Upper lobe of right lung (tissue), 1 donor: ENCODE data around the gene HIGD1A. TPM values are rescaled to one million over a fixed set of nuclear protein-coding genes. Genes with fewer than 3 reads are reported as not detected.

Source experiments
- ATAC-seq: fragments of 200-7000 bp; cut with Tn5 transposase; one replicate; pipeline ENCODE4 v1.9.1; 2020; ENCODE audit warnings: mild to moderate bottlenecking, moderate library complexity
- DNase-seq: peaks from one replicate; pipeline ENCODE4 v3.0.0-alpha.2; 2020
- H3K27ac ChIP-seq: fragments of 200-600 bp; one replicate; pipeline ENCODE4 v1.8.0; 2022
- H3K27me3 ChIP-seq: fragments of 200-600 bp; one replicate; pipeline ENCODE4 v1.8.0; 2022; ENCODE audit warnings: mild to moderate bottlenecking
- H3K36me3 ChIP-seq: fragments of 200-600 bp; one replicate; pipeline ENCODE4 v1.8.0; 2022
- H3K4me1 ChIP-seq: fragments of 200-600 bp; one replicate; pipeline ENCODE4 v1.8.0; 2022
- H3K4me3 ChIP-seq: fragments of 200-600 bp; one replicate; pipeline ENCODE4 v1.8.0; 2022; ENCODE audit warnings: mild to moderate bottlenecking
- H3K9me3 ChIP-seq: fragments of 200-600 bp; one replicate; pipeline ENCODE4 v1.8.0; 2022
- intact Hi-C: fragments of 100-400 bp; cut with DNase I; formaldehyde crosslinking; loops from one replicate; pipeline ENCODE4 v1.11.0; 2022
- total RNA-seq: library from RNA; stranded (reverse); fragmentation: NEBNext Ultra II Directional; extraction: Animal tissue kit (Norgen Biotek cat#: 25700); gene quantifications from one replicate; pipeline ENCODE4 v1.2.1, GENCODE V29; 2021
- TF ChIP-seq, protein P1 (sequence below): fragments of 200-600 bp; IDR thresholded peaks from one replicate; pipeline ENCODE4 v1.8.0; 2022; ENCODE audit warnings: antibody characterized with exemption
- donor health status: DM: no; HTN: yes; CAD: no; lungs with severe emphysema.

The HIGD1A gene
- total RNA-seq, 1 donor from 2014 or later, result 79.7 TPM

DNA sequence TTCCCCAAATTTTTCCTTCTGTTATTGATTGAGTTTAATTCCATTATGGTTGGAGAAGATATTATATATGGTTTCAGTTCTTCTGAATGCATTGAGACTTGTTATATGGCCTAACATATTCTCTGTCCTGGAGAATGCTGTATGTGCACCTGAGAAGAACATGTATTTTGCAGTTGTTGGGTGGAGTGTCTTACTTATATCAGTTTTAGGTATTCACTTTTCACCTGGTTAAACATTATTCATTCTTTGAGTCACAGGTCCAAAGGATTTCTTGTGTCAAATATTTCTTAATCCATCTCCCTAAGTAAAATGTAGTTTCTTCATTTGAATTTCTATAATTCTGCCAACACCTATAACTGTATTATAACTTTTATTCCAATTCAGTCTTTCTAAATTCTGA is 22.7 kb upstream of the HIGD1A start:
- no peak for DNase-seq
- no peaks in the 10 kb centered on the region for H3K27me3 ChIP-seq
- H3K27ac ChIP-seq, result no peak overlapping the region
- peaks cover 3% of the 10 kb centered on the region for H3K4me1 ChIP-seq
- TF ChIP-seq, protein P1, sequence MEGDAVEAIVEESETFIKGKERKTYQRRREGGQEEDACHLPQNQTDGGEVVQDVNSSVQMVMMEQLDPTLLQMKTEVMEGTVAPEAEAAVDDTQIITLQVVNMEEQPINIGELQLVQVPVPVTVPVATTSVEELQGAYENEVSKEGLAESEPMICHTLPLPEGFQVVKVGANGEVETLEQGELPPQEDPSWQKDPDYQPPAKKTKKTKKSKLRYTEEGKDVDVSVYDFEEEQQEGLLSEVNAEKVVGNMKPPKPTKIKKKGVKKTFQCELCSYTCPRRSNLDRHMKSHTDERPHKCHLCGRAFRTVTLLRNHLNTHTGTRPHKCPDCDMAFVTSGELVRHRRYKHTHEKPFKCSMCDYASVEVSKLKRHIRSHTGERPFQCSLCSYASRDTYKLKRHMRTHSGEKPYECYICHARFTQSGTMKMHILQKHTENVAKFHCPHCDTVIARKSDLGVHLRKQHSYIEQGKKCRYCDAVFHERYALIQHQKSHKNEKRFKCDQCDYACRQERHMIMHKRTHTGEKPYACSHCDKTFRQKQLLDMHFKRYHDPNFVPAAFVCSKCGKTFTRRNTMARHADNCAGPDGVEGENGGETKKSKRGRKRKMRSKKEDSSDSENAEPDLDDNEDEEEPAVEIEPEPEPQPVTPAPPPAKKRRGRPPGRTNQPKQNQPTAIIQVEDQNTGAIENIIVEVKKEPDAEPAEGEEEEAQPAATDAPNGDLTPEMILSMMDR, result no peak
- H3K36me3 ChIP-seq, result no peaks in the 10 kb centered on the region
- no peak for ATAC-seq
- no peaks in the 10 kb centered on the region for H3K9me3 ChIP-seq
- intact Hi-C loops, result no loop called here
- H3K4me3 ChIP-seq, result no peak overlapping the region

DNA sequence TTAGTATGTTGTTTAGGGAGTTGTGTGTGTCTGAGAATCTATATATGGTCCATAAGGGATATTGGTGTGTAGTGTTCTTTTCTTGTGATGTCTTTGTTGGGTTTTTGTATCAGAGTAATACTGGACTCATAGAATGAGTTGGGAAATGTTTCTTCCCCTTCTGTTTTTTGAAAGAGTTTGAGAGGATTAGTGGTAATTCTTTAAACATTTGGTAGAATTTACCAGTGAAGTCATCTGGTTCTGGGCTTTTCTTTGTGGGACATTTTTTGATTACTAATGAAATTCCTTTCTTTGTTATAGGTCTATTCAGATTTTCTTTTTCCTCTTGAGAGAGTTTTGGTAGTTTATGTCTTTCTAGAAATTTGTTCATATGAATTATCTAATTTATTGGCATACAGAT is 21.9 kb upstream of the HIGD1A start:
- Histone ChIP-seq H3K27ac (no peak overlapping the region), H3K9me3 (no peaks in the 10 kb centered on the region), H3K27me3 (no peaks in the 10 kb centered on the region), H3K36me3 (no peaks in the 10 kb centered on the region), H3K4me1 (peaks cover 3% of the 10 kb centered on the region), H3K4me3 (no peak overlapping the region)
- ATAC-seq, result no peak
- DNase-seq, result no peak
- intact Hi-C loops, result no loop called here
- TF ChIP-seq, protein P1, result no peak

DNA sequence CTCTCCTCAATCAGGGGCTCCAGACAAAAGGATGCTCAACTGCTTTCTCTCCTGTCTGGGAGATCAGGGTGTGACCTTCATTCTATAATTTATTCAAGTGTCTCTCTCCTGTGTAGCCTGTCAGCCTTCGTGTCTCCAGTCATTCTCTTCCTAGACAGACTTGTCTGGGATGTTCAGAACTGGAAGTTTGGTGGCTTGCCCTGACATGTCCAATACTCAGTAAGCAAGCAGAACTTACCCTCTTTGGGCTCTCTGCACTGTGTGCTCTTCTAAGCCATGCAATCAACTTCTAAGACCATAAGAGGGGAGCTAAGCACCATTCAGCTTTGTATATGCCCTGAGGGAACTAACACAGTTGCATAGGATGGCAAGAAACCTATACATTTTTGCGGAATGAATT is 19.1 kb upstream of the HIGD1A start:
- H3K4me3 ChIP-seq, result no peak overlapping the region
- H3K36me3 ChIP-seq, result no peaks in the 10 kb centered on the region
- no peaks in the 10 kb centered on the region for H3K27me3 ChIP-seq
- no peak for DNase-seq
- no peak for ATAC-seq
- H3K9me3 ChIP-seq, result no peaks in the 10 kb centered on the region
- intact Hi-C loops, result no loop called here
- TF ChIP-seq, protein P1, result no peak
- no peak overlapping the region for H3K27ac ChIP-seq
- peaks cover 3% of the 10 kb centered on the region for H3K4me1 ChIP-seq

DNA sequence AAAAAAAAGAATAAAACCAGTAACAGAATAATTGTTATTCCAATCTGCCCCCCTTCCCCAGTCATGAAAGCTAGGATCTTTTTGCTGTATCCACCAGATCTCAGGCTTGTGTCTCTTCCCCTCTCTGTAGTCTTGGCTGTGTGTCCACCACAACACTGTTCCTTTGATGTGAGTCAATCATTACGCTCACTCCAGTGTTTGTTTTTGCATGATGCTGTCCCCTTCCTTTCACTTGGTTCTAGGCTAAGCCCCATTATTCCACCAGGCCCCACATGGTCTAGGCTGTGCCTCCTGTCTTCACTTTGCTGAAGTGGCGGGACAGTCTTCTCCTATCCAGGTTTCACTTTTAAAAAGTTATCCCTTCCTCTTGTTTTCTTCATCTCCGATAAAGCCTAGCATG is 18.5 kb upstream of the HIGD1A start:
- Histone ChIP-seq H3K36me3 (no peaks in the 10 kb centered on the region), H3K4me1 (peaks cover 3% of the 10 kb centered on the region), H3K9me3 (no peaks in the 10 kb centered on the region), H3K27ac (no peak overlapping the region), H3K4me3 (no peak overlapping the region), H3K27me3 (no peaks in the 10 kb centered on the region)
- intact Hi-C loops, result no loop called here
- no peak for ATAC-seq
- DNase-seq, result no peak
- TF ChIP-seq, protein P1, result no peak

DNA sequence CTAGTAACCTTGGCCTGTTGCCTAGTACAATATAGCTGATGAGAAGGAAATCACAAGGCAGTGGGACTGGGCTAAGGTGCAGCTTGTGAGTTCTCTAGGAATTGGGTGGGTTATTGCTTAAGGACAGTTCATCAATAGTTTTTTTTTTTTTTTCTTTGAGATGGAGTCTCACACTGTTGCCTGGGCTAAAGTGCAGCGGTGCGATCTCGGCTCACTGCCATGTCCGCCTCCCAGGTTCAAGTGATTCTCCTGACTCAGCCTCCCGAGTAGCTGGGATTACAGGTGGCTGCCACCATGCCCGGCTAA is 16.4 kb upstream of the HIGD1A start:
- ATAC-seq, result no peak
- intact Hi-C loops, result no loop called here
- TF ChIP-seq, protein P1, result no peak
- DNase-seq, result no peak
- no peaks in the 10 kb centered on the region for H3K27me3 ChIP-seq
- no peaks in the 10 kb centered on the region for H3K36me3 ChIP-seq
- H3K4me1 ChIP-seq, result peaks cover 3% of the 10 kb centered on the region
- no peaks in the 10 kb centered on the region for H3K9me3 ChIP-seq
- H3K27ac ChIP-seq, result no peak overlapping the region
- no peak overlapping the region for H3K4me3 ChIP-seq

DNA sequence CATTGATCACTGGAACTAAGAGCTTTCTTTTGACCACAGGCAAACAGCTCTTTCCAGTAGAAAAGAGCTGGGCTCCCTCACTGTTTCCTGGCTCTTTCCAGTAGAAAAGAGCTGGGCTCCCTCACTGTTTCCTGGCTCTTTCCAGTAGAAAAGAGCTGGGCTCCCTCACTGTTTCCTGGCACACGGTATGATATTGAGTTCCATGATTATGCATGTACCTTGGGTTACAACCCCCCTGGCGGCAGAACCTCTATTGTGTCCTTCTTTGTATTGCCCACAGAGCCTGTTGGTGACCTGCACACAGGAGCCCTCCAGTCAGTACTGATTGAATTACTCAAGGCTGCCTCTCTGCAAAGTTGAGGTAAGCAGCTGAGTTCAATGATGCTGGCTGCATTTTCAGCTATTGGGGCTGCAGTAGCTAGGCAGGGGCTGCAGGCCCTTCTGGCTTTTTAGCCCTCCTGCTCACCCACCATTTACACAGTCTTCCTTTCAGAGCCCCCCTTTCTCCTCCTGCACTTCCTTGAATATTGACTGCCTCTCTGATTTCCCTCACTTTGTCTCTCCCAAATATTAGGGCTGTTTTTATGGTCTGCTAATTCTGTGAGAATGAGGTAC is 15.2 kb upstream of the HIGD1A start:
- H3K9me3 ChIP-seq, result no peaks in the 10 kb centered on the region
- no peak for DNase-seq
- no peak overlapping the region for H3K4me3 ChIP-seq
- peaks cover 3% of the 10 kb centered on the region for H3K4me1 ChIP-seq
- H3K36me3 ChIP-seq, result no peaks in the 10 kb centered on the region
- TF ChIP-seq, protein P1, result no peak
- H3K27me3 ChIP-seq, result no peaks in the 10 kb centered on the region
- no peak overlapping the region for H3K27ac ChIP-seq
- intact Hi-C loops, result no loop called here
- ATAC-seq, result peak; percentile 67
